ENCODE data around the gene PAFAH2. TPM values are rescaled to one million over a fixed set of nuclear protein-coding genes. Genes with fewer than 3 reads are reported as not detected.

PAFAH2 gene
- polyA plus RNA-seq, 1 experiment, result 11.8 TPM

DNA sequence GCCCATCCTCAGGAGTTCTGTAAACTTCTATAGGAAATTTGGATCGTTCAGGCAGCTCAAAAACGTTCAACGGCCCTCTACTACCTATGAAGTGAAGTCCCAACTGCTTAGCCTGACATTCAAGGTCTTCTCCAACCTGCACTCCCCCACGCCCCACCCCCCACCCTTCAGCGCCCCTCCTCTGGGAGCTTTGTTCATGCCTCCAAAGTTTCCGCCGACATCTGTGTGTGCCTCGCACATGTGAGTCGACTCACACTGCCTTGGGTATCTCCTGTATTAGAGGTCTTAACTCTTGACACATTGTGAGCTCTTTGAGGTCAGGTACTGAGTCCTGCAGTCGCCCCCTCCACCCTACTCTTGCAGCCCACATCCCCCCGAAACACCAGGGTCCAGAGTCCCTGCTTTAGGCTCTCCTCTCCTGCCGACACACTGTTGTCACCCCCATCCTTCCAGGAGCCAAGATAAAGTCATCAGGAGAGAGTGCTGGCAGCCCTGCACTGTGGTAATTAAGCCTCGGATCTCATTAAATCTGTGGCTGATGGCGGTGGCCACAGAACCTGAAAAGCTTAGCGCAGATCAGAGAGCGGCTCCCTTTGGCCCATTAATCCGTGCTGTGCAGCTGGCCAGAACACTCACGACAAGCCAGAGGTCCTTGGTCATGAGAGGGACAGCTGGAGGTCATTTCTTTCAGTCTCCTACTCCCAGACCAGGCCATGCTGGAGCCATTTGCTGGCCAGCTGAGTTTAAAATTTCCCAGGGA, 1.4 kb upstream of the PAFAH2 start:
- Histone ChIP-seq H3K27ac (ENCODE audit: low read depth, low read length) (no peak overlapping the region), H3K27me3 (ENCODE audit: control insufficient read depth, insufficient read depth, low read length) (peaks cover 2% of the 10 kb centered on the region), H3K9me3 (ENCODE audit: control insufficient read depth, insufficient read depth, low read length) (no peaks in the 10 kb centered on the region), H3K4me3 (ENCODE audit: low read depth, low read length) (no peak overlapping the region)
- TF ChIP-seq, protein P1, sequence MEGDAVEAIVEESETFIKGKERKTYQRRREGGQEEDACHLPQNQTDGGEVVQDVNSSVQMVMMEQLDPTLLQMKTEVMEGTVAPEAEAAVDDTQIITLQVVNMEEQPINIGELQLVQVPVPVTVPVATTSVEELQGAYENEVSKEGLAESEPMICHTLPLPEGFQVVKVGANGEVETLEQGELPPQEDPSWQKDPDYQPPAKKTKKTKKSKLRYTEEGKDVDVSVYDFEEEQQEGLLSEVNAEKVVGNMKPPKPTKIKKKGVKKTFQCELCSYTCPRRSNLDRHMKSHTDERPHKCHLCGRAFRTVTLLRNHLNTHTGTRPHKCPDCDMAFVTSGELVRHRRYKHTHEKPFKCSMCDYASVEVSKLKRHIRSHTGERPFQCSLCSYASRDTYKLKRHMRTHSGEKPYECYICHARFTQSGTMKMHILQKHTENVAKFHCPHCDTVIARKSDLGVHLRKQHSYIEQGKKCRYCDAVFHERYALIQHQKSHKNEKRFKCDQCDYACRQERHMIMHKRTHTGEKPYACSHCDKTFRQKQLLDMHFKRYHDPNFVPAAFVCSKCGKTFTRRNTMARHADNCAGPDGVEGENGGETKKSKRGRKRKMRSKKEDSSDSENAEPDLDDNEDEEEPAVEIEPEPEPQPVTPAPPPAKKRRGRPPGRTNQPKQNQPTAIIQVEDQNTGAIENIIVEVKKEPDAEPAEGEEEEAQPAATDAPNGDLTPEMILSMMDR (IDR thresholded peaks at IDR 0.05; ENCODE audit: low read depth, low read length), result no peak
- POLR2A ChIA-PET, result interaction anchor here (0.6 to 0.8 kb wide), 3 partner anchors 17 to 104 kb away, joined by 3 to 6 read pairs (median 3); no protein-coding TSS in a partner anchor
- CTCF ChIA-PET, result interaction anchor here (0.6 to 12.2 kb wide), 6 partner anchors 94 to 460 kb away, joined by 3 to 214 read pairs (median 4); no protein-coding TSS in a partner anchor
- no peak for DNase-seq (ENCODE audit: low read depth, low spot score)

DNA sequence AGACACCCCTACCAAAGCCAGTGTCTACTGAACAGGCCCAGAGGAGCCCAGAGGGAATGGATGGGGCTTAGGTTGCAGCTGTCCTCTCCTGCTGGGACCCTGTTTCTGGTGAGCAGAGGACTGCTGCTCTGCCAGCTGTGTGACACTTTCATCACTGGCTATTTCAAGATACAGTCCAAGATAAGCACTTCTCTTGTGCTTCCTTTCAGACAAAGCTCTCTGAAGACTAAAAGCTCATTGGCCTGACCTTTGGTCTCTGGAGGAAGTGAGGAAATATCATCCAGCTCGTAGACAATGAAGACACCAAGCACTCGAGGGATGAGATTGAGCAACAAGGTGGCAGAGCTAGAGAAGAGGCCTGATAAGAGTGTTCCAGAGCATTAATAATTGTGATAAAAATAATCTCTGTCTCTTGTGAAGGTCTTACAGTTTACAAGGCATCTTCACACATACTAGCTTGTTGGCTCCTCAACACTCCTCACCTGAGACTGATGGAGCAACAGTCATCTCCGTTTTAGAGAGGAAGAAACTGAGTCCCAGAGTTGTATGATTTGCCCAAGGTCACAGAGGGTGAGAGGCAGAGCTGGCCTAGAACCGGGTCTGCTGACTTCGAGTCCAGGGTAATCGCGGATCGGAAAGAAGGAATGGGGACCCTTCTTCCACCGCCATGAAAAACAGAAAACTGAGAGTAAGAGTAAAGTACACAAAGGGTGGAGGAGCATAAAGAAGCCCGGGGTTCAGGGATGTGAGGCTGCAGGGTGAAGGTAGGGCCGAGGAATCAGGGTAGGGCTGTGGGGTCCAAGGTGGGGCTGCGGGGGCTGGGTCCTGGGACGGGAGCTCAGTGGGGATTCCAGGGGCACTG, 666 bp downstream of the PAFAH2 start:
- DNase-seq (ENCODE audit: low read depth, low spot score), result no peak
- Histone ChIP-seq H3K9me3 (ENCODE audit: control insufficient read depth, insufficient read depth, low read length) (no peaks in the 10 kb centered on the region), H3K27me3 (ENCODE audit: control insufficient read depth, insufficient read depth, low read length) (no peaks in the 10 kb centered on the region), H3K27ac (ENCODE audit: low read depth, low read length) (peak overlapping the region; percentile 63), H3K4me3 (ENCODE audit: low read depth, low read length) (peak overlapping the region; percentile 71)
- TF ChIP-seq, protein P1 (IDR thresholded peaks at IDR 0.05; ENCODE audit: low read depth, low read length), result no peak
- ChIA-PET POLR2A (interaction anchor here (0.5 to 1.9 kb wide), 6 partner anchors 20 to 178 kb away, joined by 3 to 14 read pairs (median 4); partner anchors contain the start of genes MTFR1L and STMN1), CTCF (interaction anchor here (0.5 to 12.2 kb wide), 31 partner anchors 9 to 498 kb away, joined by 3 to 214 read pairs (median 4); no protein-coding TSS in a partner anchor)

DNA sequence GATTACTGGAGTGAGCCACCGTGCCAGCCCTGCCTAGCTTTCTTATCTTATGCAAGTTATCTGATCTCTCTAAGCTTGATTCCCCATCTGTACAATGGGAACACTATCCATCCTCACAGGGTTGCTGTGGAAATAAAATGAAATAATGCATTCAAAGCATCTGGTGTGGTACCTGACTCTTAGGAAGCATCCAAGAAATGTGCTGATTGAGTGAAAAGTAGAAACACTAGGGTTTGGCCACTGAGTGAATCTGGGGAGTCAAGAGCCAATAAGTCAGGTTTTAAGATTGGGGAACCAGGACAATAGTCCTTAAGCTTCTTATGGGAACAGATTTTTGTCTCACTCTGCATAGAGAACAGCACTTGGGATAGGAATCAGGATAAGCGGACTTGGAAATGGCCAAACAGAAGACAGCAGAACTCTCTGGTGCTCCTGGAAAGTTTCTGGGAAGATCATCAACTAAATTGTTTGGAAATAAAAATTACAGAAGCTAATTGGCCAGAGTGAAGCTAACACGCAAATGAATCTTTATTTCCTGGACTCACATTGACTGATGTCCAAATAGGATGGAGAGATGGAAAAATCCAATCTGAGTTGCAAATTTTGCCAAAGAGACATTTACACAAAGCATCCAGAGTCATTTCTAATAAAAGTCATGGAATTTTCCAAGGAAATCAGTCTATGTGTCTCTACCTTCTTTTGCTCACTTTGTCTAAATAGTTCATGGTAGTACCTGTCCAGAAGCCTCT, 3.3 kb downstream of the PAFAH2 start:
- CTCF ChIA-PET, result interaction anchor here (12.2 kb wide), 1 partner anchor 100 kb away, joined by 214 read pairs; no protein-coding TSS in a partner anchor
- no peak overlapping the region for H3K4me3 ChIP-seq (ENCODE audit: low read depth, low read length)
- no peaks in the 10 kb centered on the region for H3K27me3 ChIP-seq (ENCODE audit: control insufficient read depth, insufficient read depth, low read length)
- no peaks in the 10 kb centered on the region for H3K9me3 ChIP-seq (ENCODE audit: control insufficient read depth, insufficient read depth, low read length)
- TF ChIP-seq, protein P1 (IDR thresholded peaks at IDR 0.05; ENCODE audit: low read depth, low read length), result no peak
- H3K27ac ChIP-seq (ENCODE audit: low read depth, low read length), result no peak overlapping the region
- no peak for DNase-seq (ENCODE audit: low read depth, low spot score)
- POLR2A ChIA-PET, result no interaction called here

DNA sequence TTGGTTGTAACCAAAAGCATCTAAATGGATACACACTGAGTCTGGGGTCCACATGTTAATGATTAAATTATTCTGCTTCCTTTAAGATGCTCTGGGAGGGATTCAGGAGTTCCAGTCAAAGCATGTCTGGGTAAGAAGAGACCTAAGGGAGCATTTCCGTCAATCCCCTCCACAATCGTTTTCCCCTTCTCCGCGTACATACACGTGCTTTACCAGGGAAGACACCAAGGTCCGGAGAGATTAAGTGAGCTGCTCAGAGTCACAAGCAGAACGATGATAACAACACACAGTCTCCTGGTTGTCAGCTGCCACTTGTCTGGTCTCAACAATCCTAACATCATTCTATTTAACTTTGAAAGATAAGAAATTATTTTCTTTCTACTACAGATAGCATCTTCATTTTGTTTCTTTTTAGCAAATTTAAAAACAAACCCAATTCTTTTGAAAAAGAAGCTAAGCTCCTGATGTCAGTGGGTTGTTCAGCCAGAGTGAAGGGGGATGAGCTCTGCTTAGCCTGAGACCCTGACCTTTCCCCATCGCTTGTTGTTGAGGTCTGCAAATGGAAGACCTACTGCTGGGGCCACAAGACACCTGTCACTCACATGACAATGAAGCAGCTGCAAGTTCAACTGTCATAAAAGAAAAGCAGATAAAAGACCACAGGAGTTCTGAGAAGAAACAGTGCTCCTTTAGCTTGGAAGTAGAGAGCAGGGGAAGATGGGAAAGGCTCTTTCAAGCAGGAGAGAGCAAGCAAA, 4.5 kb downstream of the PAFAH2 start:
- peak overlapping the region; percentile 21 for H3K27ac ChIP-seq (ENCODE audit: low read depth, low read length)
- CTCF ChIA-PET, result interaction anchor here (0.6 to 12.2 kb wide), 2 partner anchors 43 to 99 kb away, joined by 3 to 214 read pairs; no protein-coding TSS in a partner anchor
- H3K4me3 ChIP-seq (ENCODE audit: low read depth, low read length), result no peak overlapping the region
- TF ChIP-seq, protein P1 (IDR thresholded peaks at IDR 0.05; ENCODE audit: low read depth, low read length), result no peak
- no peaks in the 10 kb centered on the region for H3K9me3 ChIP-seq (ENCODE audit: control insufficient read depth, insufficient read depth, low read length)
- POLR2A ChIA-PET, result no interaction called here
- no peaks in the 10 kb centered on the region for H3K27me3 ChIP-seq (ENCODE audit: control insufficient read depth, insufficient read depth, low read length)
- no peak for DNase-seq (ENCODE audit: low read depth, low spot score)
